ENCODE data around the gene CFAP99. TPM values are rescaled to one million over a fixed set of nuclear protein-coding genes. Genes with fewer than 3 reads are reported as not detected.

CFAP99 gene
- total RNA-seq, 4 donors from 2014 or later = not detected

DNA sequence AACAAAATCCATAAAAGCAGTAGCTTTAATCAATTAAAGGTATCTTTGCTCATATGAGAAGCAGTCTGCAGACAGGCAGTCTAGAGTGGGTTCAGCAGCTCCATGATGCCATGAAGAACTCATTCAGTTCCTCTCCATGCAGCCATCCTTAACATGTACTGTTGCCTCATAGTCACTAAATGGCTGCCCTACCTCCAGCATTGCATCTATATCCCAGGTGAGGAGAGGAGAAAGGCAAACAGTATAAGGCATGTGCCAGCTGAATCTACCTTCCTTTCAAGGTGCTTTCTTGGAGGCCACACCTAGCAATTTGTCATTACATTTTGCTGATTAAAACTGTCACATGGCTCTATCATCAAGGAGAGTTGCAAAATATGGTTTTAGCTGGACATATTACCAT lies 13.2 kb downstream of the CFAP99 start:
- intact Hi-C loops (cut with DNase I; ENCODE audit: low total_unique reads) = no loop called here
- DNase-seq (ENCODE audit: low spot score in 2 of 2) = no peak
- TF ChIP-seq CTCF (IDR thresholded peaks at IDR 0.05) = no peak
- no peak for TF ChIP-seq POLR2A (IDR thresholded peaks at IDR 0.05)
- H3K4me3 ChIP-seq (ENCODE audit: low read depth, poor library complexity, severe bottlenecking) = no peak overlapping the region

DNA sequence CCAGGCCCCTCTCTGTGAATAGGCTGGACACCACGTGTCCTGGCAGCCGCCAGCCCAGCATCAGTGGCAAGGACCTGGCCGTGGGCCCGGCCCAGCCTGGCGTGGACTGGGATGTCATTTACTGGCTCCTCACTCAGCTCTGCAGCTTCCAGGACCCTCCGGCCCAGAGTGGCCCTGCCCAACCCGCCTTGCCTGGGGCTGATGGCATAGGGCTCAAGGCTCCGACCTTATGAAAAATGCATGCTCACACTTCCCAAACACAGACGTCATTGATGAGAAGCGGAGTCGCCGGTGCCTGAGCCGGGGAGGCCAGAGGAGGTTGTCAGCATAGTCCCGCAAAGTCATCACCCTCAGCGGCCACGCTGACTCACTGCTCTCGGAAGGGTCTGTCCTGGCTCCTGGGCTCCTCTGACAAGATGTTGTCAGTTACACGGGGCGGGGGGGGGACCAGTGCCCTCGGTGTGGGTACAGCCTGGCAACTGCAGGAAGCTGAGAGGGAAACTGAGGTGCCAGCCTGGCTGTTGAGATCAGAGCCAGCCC lies 14.3 kb downstream of the CFAP99 start:
- 74 to 78% methylated on average over 18 of the region's 20 CpGs for WGBS, 2 donors
- no peak for TF ChIP-seq CTCF (IDR thresholded peaks at IDR 0.05)
- intact Hi-C loops (cut with DNase I; ENCODE audit: low total_unique reads) = no loop called here
- H3K4me3 ChIP-seq (ENCODE audit: low read depth, poor library complexity, severe bottlenecking) = no peak overlapping the region
- no peak for DNase-seq (ENCODE audit: low spot score in 2 of 2)

GRCh38 chr4:2433609-2434350 lies 15.0 kb downstream of the CFAP99 start:
- intact Hi-C loops (cut with DNase I; ENCODE audit: low total_unique reads) = no loop called here
- H3K4me3 ChIP-seq (ENCODE audit: low read depth, poor library complexity, severe bottlenecking) = no peak overlapping the region
- DNase-seq (ENCODE audit: low spot score in 2 of 2) = no peak
- 77% methylated on average over 29 of the region's 29 CpGs for WGBS, 2 donors
- no peak for TF ChIP-seq CTCF (IDR thresholded peaks at IDR 0.05)
- TF ChIP-seq POLR2A (IDR thresholded peaks at IDR 0.05) = no peak

DNA sequence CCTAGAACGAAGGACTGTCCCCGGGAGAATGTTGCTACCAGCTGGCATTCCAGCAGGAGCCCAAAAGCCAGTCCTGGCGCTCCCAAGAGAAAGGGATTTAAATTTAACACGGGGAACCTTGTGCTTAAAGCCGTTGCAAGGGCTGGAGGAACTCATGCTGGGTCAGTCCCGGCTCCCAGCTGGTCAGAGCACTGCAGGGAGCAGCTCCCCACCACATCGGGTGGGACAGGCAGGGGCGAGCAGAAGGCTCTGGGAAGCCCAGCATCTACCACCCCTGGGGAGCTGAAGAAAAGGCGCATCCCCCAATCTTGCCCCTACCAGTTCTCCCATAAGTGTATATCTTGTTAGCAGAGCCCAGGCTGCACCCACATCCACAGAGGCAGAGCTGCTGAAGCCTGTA lies 15.7 kb downstream of the CFAP99 start:
- H3K4me3 ChIP-seq (ENCODE audit: low read depth, poor library complexity, severe bottlenecking) = no peak overlapping the region
- intact Hi-C loops (cut with DNase I; ENCODE audit: low total_unique reads) = no loop called here
- 58 to 70% methylated on average over 8 to 9 of the region's 9 CpGs for WGBS, 2 donors
- no peak for TF ChIP-seq POLR2A (IDR thresholded peaks at IDR 0.05)
- TF ChIP-seq CTCF (IDR thresholded peaks at IDR 0.05) = no peak
- no peak for DNase-seq (ENCODE audit: low spot score in 2 of 2)

- TF ChIP-seq POLR2A (IDR thresholded peaks at IDR 0.05) (no peak), CTCF (IDR thresholded peaks at IDR 0.05) (no peak)
- intact Hi-C loops (cut with DNase I; ENCODE audit: low total_unique reads) = no loop called here
- DNase-seq (ENCODE audit: low spot score in 2 of 2) = no peak
- no peak overlapping the region for H3K4me3 ChIP-seq (ENCODE audit: low read depth, poor library complexity, severe bottlenecking)
- WGBS, 2 donors = 38 to 40% methylated on average over 10 of the region's 10 CpGs
Observed at GRCh38 chr4:2436301-2436700, 17.5 kb downstream of the CFAP99 start.
